Measurements from ENCODE around the gene BNIP2.
"Not testable (repeated sequence)": the region's sequence is repeated elsewhere in the genome, so short reads cannot be mapped to it uniquely, and the experiment has no call there.

Gene BNIP2

DNA sequence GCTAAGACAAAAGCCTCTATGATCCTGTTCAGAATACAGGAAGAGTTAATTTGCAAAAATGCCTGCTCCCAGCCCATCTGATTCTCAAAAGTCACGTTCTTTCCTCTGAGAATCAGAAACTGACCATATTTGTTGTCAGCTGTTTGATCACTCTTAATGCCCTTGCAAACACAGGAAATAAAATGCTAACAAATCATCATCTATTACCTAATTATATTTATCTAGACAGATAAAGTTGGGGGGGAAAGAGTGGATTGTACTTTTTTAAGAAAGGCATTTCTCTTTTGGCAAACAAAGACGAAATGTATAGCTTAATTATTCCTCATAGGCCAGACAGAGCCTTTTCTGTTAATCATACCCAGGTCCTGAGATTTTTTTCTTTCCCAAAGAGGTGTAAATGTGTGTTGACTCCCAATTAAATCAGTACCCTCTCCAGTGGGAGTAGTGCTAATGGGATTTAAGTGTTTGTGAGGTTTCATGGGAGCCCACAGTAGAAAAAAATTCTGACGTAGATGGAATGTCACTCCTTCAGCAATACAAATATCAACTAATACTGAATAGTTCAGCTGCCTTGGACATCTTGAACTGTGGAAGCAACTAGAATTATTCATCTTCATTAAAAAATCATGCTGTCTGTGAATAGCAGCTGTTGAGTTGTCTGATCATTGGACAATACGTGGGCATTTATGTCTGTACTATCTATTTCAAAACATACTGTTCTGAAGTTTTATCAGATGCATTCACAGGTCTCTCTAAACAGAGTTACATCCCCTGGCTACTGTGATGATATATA, 22.5 kb upstream of the BNIP2 start:
- TF ChIP-seq Cebpa-rat (IDR thresholded peaks at IDR 0.05): no peak
- H3K27me3 ChIP-seq: no peaks in the 10 kb centered on the region

DNA sequence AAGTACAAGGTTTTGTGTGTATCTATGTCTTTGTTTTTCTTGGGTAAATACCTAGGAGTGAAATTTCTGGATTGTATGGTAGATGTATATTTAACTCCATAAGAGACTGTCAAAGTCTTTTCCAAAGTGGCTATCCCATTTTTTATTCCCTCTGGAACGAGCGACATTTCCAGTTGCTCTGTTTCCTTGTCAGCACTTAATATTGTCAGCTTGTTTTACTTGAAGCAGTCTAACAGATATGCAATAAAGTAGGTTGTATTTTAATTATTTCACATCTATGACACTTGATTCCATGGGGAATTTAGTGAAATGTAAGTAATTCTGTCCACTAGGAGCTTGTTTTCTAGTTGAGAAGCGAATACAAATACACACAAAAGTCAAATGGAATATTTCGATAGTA, 18.5 kb upstream of the BNIP2 start:
- no peak for TF ChIP-seq Cebpa-rat (IDR thresholded peaks at IDR 0.05)
- no peaks in the 10 kb centered on the region for H3K36me3 ChIP-seq
- H3K9ac ChIP-seq: no peak overlapping the region
- H3K4me3 ChIP-seq: no peak overlapping the region
- H3K4me1 ChIP-seq: no peaks in the 10 kb centered on the region
- H3K4me2 ChIP-seq: no peak overlapping the region
- H3K27me3 ChIP-seq: no peaks in the 10 kb centered on the region
- H3K9me3 ChIP-seq: no peaks in the 10 kb centered on the region
- H4K20me1 ChIP-seq: no peaks in the 10 kb centered on the region
- no peak overlapping the region for H3K27ac ChIP-seq

More for the DNA sequence above, 22.5 kb upstream of the BNIP2 start:
- H3K9ac ChIP-seq: no peak overlapping the region
- H4K20me1 ChIP-seq: no peaks in the 10 kb centered on the region
- H3K4me1 ChIP-seq: no peaks in the 10 kb centered on the region
- H3K9me3 ChIP-seq: no peaks in the 10 kb centered on the region
- H3K27ac ChIP-seq: no peak overlapping the region
- no peak overlapping the region for H3K4me3 ChIP-seq
- H3K4me2 ChIP-seq: no peak overlapping the region
- H3K36me3 ChIP-seq: no peaks in the 10 kb centered on the region

DNA sequence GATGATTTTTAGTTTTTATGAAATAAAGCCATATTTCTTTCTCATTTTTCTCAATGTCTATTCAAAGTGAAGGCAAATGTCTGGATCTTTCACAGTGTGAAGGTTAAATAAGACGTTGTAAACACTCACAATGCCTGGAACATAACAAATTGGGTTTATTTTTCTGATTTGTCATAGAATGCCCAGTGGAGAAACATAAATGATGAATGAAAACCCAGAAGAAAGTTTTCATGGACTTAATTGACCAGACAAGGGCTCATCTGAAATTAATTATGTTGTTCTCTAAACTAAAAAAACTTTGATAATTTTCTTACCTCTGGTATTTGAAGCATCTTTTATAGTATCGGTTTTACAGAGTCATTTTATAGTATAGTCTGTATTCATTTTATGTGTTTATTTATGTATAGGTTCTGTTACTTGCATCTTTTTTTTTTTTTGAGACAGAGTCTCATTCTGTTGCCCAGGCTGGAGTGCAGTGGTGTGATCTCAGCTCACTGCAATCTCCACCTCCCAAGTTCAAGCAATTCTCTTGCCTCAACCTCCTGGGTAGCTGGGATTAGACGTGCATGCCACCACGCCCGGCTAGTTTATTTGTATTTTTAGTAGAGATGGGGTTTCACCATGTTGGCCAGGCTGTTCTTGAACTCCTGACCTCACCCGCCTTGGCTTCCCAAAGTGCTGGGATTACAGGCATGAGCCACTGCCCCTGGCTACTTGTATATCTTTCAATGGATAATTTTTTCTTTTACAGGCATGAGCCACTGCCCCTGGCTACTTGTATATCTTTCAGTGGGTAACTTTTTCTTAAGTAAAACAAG, 15.1 kb upstream of the BNIP2 start:
- no peak overlapping the region for H3K4me3 ChIP-seq
- H3K27me3 ChIP-seq: no peaks in the 10 kb centered on the region
- no peaks in the 10 kb centered on the region for H4K20me1 ChIP-seq
- no peak overlapping the region for H3K27ac ChIP-seq
- no peak for TF ChIP-seq Cebpa-rat (IDR thresholded peaks at IDR 0.05)
- H3K36me3 ChIP-seq: no peaks in the 10 kb centered on the region
- no peak overlapping the region for H3K4me2 ChIP-seq
- H3K9me3 ChIP-seq: no peaks in the 10 kb centered on the region
- H3K4me1 ChIP-seq: no peaks in the 10 kb centered on the region
- no peak overlapping the region for H3K9ac ChIP-seq

DNA sequence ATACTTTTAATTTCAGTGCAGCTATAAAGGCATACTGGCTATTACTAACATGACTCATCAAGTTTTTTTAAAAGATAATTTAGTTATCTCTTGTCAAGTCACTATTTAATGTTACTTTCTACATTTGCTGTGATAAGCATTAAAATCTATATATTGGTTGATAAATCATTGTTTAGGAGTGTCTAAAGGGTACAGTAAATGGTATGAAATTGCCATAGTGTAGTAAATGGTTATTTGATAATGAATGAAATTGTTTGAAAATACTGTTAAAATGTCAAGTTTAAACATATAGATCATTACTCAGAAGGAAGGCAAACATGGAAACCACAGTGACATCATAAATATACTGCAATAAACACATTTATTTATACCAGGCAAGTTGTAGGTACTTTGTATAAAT, 13.2 kb upstream of the BNIP2 start:
- Histone ChIP-seq H3K27me3 (no peaks in the 10 kb centered on the region), H3K4me3 (no peak overlapping the region), H3K4me1 (no peaks in the 10 kb centered on the region), H3K9ac (no peak overlapping the region), H4K20me1 (no peaks in the 10 kb centered on the region), H3K9me3 (no peaks in the 10 kb centered on the region), H3K36me3 (no peaks in the 10 kb centered on the region), H3K4me2 (no peak overlapping the region), H3K27ac (no peak overlapping the region)
- TF ChIP-seq Cebpa-rat (IDR thresholded peaks at IDR 0.05): no peak

DNA sequence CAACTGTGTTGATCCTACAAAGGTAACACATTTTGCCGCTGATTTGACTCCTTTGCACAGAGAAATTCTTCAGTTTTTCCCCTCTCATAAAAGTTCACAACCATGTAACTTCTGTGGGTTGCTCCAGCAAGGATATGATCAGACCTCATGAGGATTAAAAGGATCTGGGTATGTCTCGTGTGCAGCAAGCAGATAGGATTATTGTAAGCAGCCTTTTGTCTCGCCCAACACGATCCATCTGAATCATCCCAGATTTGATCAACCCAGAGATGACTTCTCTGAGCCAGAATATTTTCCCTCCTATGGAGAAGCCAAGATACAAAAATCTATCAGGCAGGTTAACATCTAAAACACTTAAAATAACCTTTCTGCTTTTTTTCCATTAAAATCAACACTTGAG, 12.8 kb upstream of the BNIP2 start:
- Histone ChIP-seq H3K4me1 (no peaks in the 10 kb centered on the region), H3K27me3 (no peaks in the 10 kb centered on the region), H3K4me2 (no peak overlapping the region), H4K20me1 (no peaks in the 10 kb centered on the region), H3K4me3 (no peak overlapping the region), H3K36me3 (no peaks in the 10 kb centered on the region), H3K9me3 (no peaks in the 10 kb centered on the region), H3K27ac (no peak overlapping the region), H3K9ac (no peak overlapping the region)
- TF ChIP-seq Cebpa-rat (IDR thresholded peaks at IDR 0.05): no peak

DNA sequence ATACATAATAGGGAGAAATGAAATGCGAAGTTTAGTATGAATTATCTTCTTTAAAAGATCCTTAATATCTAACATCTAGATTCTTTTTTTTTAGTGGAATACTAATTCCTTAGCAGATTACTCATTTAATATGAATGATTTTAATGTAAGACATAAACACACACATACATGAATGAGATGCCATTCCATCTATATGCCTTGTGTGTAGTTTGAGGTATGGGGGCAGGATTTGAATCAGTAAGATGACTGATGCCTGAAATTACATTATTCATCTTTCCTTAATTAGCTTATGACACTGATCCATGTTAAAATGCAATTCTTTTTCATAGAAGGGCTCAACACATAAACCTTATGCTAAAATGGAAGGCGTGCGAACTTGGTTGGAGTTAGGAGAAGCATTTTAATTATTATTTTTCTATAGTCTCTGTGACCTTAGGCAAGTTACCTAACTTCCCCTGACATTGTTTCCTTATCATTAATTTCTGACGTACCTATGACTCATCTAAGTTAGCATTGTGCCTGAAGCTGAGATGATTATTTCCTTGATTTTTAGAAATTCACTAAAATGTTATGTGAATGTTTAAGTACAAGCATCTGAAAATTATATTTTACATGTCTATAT, 10.8 kb upstream of the BNIP2 start:
- H3K27ac ChIP-seq: no peak overlapping the region
- TF ChIP-seq Cebpa-rat (IDR thresholded peaks at IDR 0.05): no peak

DNA sequence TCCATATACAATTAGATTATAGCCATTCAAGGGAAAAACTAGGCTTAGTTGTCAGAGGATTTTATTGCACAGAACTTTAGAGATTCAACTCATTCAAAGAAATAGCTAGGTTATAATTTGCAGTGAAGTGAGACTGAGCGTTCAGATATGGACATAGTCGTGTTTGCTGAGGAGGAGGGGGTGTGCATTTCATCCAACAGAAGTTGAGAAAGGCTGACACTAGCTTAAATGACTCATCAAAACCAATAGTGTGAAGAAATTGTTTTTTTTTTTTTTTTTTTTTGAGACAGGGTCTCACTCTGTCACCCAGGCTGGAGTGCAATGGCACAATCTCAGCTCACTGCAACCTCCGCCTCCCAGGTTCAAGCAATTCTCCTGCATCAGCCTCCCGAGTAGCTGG, 8.9 kb upstream of the BNIP2 start:
- not testable (repeated sequence) for H3K27ac ChIP-seq, H3K9me3 ChIP-seq, H3K4me1 ChIP-seq, H4K20me1 ChIP-seq, H3K36me3 ChIP-seq, H3K27me3 ChIP-seq, H3K9ac ChIP-seq, H3K4me2 ChIP-seq, H3K4me3 ChIP-seq

More for the DNA sequence above, 10.8 kb upstream of the BNIP2 start:
- H3K4me2 ChIP-seq: no peak overlapping the region
- no peak overlapping the region for H3K4me3 ChIP-seq
- no peaks in the 10 kb centered on the region for H3K9me3 ChIP-seq
- no peak overlapping the region for H3K9ac ChIP-seq
- H3K4me1 ChIP-seq: no peaks in the 10 kb centered on the region
- H3K36me3 ChIP-seq: no peaks in the 10 kb centered on the region
- no peaks in the 10 kb centered on the region for H4K20me1 ChIP-seq
- no peaks in the 10 kb centered on the region for H3K27me3 ChIP-seq

DNA sequence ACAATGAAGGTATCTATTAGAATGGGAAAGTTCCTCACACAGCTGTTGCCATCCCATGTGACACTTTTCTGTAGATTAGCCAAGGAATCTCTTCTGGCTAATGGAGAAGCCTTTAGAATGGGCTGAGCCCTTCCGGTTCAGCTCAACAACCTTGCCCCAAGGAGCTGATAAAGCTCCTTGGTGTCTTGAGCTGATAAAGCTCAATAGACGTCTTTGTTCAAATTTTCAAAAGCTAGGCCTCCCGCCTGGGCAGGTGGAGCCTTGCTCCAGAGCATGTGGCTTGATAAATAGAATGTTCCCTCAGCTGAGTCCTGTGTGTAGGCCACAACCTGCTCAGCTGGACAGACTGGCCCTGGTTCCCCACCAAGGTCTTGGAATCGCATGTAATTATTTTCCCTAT, 7.2 kb upstream of the BNIP2 start:
- Histone ChIP-seq H3K4me3 (no peak overlapping the region), H3K27me3 (no peaks in the 10 kb centered on the region), H3K9ac (no peak overlapping the region), H3K4me2 (no peak overlapping the region), H3K27ac (no peak overlapping the region), H3K36me3 (no peaks in the 10 kb centered on the region), H3K9me3 (no peaks in the 10 kb centered on the region), H3K4me1 (no peaks in the 10 kb centered on the region), H4K20me1 (no peaks in the 10 kb centered on the region)
- TF ChIP-seq Cebpa-rat (IDR thresholded peaks at IDR 0.05): no peak

DNA sequence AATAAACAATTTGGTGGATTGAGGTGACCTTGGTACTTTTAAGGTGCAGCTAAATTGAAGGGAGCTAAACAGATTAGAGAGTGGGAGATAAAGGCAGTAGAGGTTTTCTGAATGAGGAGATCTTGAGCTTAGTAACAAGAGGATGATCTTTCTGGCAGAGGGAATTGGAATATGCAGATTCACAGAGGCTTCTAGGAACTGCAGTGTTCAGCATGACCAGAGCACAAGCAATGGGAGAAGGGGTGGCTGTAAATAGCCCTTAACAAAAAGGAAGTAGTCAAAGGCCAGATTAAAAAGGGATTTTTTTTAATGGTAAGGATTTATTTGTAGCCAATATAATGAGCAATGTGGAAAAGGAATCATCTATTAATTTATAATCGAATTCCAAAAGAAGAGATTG, 5.7 kb upstream of the BNIP2 start:
- Histone ChIP-seq H3K27ac (no peak overlapping the region), H3K36me3 (no peaks in the 10 kb centered on the region), H3K9me3 (no peaks in the 10 kb centered on the region), H3K4me2 (no peak overlapping the region), H3K9ac (no peak overlapping the region), H4K20me1 (no peaks in the 10 kb centered on the region), H3K4me3 (no peak overlapping the region), H3K4me1 (peaks cover 12% of the 10 kb centered on the region), H3K27me3 (no peaks in the 10 kb centered on the region)
- TF ChIP-seq Cebpa-rat (IDR thresholded peaks at IDR 0.05): no peak

DNA sequence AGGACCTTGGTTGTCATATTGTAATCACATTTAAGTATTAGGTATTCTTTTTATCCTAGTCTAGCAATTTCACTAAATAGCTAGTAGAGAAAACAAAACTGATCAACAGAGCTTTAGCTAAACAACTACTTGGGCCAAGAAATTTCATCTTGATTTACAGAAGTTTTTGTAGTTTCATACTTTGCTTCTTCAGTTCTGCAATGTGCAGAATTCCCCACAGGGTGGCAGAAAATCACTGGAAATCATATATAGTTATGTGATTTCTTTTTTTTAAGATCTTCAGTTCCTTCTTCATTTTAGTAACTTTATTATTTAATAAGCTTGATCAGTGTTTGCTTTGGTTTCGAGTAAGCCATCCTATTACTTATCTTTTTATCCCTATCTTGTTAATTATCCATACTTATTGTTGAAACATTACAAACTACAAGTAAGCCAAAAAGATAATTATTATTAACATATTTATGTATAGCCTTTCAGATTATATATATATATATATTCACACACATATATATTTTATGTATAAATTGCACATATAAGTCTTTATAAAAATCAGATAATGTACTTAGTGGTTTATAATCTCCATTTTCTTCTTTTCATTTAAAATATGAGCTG, 2.2 kb upstream of the BNIP2 start:
- peaks cover 26% of the 10 kb centered on the region for H3K4me1 ChIP-seq
- H4K20me1 ChIP-seq: peaks cover 28% of the 10 kb centered on the region
- H3K9ac ChIP-seq: no peak overlapping the region
- no peak for TF ChIP-seq Cebpa-rat (IDR thresholded peaks at IDR 0.05)
- H3K27ac ChIP-seq: no peak overlapping the region
- H3K4me3 ChIP-seq: no peak overlapping the region
- H3K4me2 ChIP-seq: no peak overlapping the region
- H3K27me3 ChIP-seq: no peaks in the 10 kb centered on the region
- H3K9me3 ChIP-seq: no peaks in the 10 kb centered on the region
- H3K36me3 ChIP-seq: no peaks in the 10 kb centered on the region
